ENCODE results near the gene ACSBG1.

ACSBG1 gene

DNA sequence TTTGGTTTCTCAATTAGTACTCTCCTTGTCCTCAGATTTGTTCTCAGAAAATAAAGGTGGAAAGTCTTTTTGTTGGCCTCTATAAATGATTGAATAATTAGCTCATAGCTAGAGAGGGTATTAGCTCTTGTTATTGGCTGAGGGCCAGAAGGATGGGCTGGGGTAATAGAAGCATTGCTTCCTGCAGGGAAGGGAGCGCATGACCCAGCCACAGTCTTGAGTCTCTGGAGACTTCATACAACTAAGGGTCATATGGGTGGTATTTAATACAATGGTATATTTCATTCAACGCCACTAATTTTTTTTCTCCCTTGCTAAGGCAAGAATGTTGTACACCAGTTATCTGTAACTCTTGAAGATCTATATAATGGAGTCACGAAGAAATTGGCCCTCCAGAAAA, 38.4 kb upstream of the ACSBG1 start:
- ChIA-PET CTCF (interaction anchor here (1.6 kb wide), 1 partner anchor 97 kb away, joined by 4 read pairs; no protein-coding TSS in a partner anchor), POLR2A (interaction anchor here (1.1 kb wide), 1 partner anchor 27 kb away, joined by 4 read pairs; the partner anchor contains the start of gene SKIC8)
- DNase-seq (ENCODE audit: extremely low spot score): no peak
- TF ChIP-seq LEF1 (IDR thresholded peaks at IDR 0.05; ENCODE audit: borderline replicate concordance): no peak
- TF ChIP-seq, protein P1, sequence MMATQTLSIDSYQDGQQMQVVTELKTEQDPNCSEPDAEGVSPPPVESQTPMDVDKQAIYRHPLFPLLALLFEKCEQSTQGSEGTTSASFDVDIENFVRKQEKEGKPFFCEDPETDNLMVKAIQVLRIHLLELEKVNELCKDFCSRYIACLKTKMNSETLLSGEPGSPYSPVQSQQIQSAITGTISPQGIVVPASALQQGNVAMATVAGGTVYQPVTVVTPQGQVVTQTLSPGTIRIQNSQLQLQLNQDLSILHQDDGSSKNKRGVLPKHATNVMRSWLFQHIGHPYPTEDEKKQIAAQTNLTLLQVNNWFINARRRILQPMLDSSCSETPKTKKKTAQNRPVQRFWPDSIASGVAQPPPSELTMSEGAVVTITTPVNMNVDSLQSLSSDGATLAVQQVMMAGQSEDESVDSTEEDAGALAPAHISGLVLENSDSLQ (IDR thresholded peaks at IDR 0.05): no peak
- no peak for TF ChIP-seq FOXK2 (IDR thresholded peaks at IDR 0.05)
- TF ChIP-seq SUZ12 (IDR thresholded peaks at IDR 0.05): no peak
- TF ChIP-seq ELF4 (IDR thresholded peaks at IDR 0.05): no peak
- TF ChIP-seq CTBP1 (IDR thresholded peaks at IDR 0.05; ENCODE audit: borderline replicate concordance): no peak
- no peak for TF ChIP-seq ZNF384 (IDR thresholded peaks at IDR 0.05)
- no peak for TF ChIP-seq NFRKB (IDR thresholded peaks at IDR 0.05)
- no peak for TF ChIP-seq ARNT (IDR thresholded peaks at IDR 0.05)

DNA sequence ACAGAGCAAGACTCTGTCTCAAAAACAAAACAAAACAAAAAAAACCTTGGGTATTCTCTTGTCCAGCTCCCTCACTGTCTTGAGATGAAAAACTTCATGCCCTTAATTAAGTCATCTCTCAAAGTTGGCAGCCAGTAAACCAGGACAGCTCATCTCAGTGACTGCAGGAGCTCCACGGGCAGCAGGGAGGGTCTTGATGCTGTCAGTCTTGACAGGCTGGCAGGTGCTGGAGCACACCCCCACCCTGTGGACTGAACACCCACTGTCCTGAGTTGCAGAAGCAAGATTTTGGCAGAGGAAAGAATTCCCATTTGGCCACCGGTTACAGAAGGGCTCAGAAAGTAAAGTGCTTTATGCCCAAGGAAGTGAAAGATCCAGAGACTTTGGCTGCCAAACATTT, 38.0 kb upstream of the ACSBG1 start:
- DNase-seq (ENCODE audit: extremely low spot score): no peak
- ChIA-PET CTCF (interaction anchor here (0.7 to 1.6 kb wide), 2 partner anchors 96 to 109 kb away, joined by 3 to 4 read pairs; no protein-coding TSS in a partner anchor), POLR2A (interaction anchor here (1.1 kb wide), 1 partner anchor 27 kb away, joined by 4 read pairs; the partner anchor contains the start of gene SKIC8)
- TF ChIP-seq, protein P1 (IDR thresholded peaks at IDR 0.05): peak; percentile 35
- TF ChIP-seq TARDBP (IDR thresholded peaks at IDR 0.05): no peak

DNA sequence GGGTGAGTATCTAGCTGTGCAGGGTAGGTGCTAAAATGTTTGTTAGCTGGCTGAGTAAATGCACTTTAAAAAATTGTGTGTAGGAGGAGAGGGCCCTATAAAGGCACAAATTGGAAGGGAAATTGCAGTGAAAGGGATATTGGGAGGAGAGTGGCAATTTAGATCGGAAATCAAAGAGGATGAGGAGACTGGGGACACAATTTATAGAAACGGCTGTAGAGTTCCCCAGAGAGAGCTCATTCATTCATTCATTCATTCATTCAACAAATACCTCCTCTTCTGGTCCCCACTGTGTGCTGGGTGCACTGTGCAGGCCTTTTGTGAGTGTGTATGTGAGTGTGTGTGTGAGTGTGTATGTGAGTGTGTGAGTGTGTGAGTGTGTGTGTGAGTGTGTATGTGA, 32.4 kb upstream of the ACSBG1 start:
- no peak for TF ChIP-seq ZNF384 (IDR thresholded peaks at IDR 0.05)
- TF ChIP-seq HDGF (IDR thresholded peaks at IDR 0.05; ENCODE audit: borderline replicate concordance): no peak
- no peak for TF ChIP-seq CTBP1 (IDR thresholded peaks at IDR 0.05; ENCODE audit: borderline replicate concordance)
- no peak for TF ChIP-seq SP1 (IDR thresholded peaks at IDR 0.05)
- TF ChIP-seq FOXA1 (IDR thresholded peaks at IDR 0.05): no peak
- CTCF ChIA-PET: no interaction called here
- POLR2A ChIA-PET: interaction anchor here (2.1 kb wide), 1 partner anchor 33 kb away, joined by 11 read pairs; the partner anchor contains the start of gene SKIC8
- no peak for DNase-seq (ENCODE audit: extremely low spot score)

DNA sequence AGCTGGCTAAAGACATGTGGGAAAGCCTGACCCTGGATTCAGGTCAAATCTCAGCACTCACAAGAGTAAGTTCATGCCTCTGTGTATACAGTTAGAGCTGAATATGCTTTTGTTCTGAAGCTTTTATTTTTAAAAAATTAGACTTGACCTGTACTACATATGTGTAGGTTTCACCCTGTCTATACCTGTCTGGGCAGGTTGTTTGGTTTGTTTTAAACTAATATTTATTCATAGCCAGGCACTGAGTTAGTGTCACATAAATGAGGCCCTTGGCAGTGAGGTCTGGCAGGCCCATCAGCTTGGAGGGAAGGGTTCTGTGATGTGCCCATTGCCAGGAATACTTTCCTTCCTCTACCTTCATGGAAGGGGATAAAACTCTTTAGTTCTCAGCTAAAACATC, 31.9 kb upstream of the ACSBG1 start:
- TF ChIP-seq FOXA1 (IDR thresholded peaks at IDR 0.05) (no peak), L3MBTL2 (conservative IDR thresholded peaks at IDR 0.05) (no peak), CTBP1 (IDR thresholded peaks at IDR 0.05; ENCODE audit: borderline replicate concordance) (no peak), LEF1 (IDR thresholded peaks at IDR 0.05; ENCODE audit: borderline replicate concordance) (no peak), FOXM1 (IDR thresholded peaks at IDR 0.05; ENCODE audit: borderline replicate concordance) (no peak), NFRKB (IDR thresholded peaks at IDR 0.05) (no peak), BHLHE40 (IDR thresholded peaks at IDR 0.05; ENCODE audit: borderline replicate concordance) (no peak), ARNT (IDR thresholded peaks at IDR 0.05) (no peak), FOXK2 (IDR thresholded peaks at IDR 0.05) (no peak), ELF4 (IDR thresholded peaks at IDR 0.05) (no peak), TARDBP (IDR thresholded peaks at IDR 0.05) (no peak), SP1 (IDR thresholded peaks at IDR 0.05) (no peak), HDGF (IDR thresholded peaks at IDR 0.05; ENCODE audit: borderline replicate concordance) (no peak), SUZ12 (IDR thresholded peaks at IDR 0.05) (no peak), ZNF384 (IDR thresholded peaks at IDR 0.05) (no peak)
- TF ChIP-seq, protein P1 (IDR thresholded peaks at IDR 0.05): no peak
- ChIA-PET CTCF (interaction anchor here (0.7 to 1.3 kb wide), 2 partner anchors 10 to 97 kb away, joined by 3 to 4 read pairs; no protein-coding TSS in a partner anchor), POLR2A (interaction anchor here (2.1 kb wide), 1 partner anchor 33 kb away, joined by 11 read pairs; the partner anchor contains the start of gene SKIC8)
- no peak for DNase-seq (ENCODE audit: extremely low spot score)

DNA sequence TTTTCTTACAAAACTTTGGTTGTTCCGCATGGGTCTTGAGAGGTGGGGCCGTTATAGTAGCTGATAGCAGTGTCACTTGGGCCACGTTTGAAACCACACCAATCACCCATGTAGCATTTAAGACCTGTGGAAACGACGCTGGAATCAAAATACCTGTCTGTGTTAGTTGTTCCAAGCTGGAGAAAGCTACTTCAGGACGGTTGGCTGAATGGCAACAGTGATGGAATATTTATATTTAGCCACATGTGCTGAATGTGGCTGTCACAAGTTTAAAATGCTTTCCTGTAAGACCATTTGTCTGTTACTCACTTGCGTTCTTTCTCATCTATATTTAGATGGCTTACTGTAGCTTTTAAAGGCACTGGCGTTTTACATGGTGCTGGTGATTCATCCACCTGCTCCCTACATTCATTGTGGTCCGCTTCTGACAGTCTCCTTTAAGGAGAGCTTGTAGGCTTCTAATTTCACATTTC, 31.4 kb upstream of the ACSBG1 start:
- ChIA-PET CTCF (interaction anchor here (0.7 to 1.3 kb wide), 2 partner anchors 9 to 96 kb away, joined by 3 to 4 read pairs; no protein-coding TSS in a partner anchor), POLR2A (interaction anchor here (0.8 to 2.1 kb wide), 2 partner anchors 34 to 171 kb away, joined by 3 to 11 read pairs; partner anchors contain the start of gene SKIC8)
- TF ChIP-seq BHLHE40 (IDR thresholded peaks at IDR 0.05; ENCODE audit: borderline replicate concordance): no peak
- TF ChIP-seq FOXK2 (IDR thresholded peaks at IDR 0.05): no peak
- TF ChIP-seq L3MBTL2 (conservative IDR thresholded peaks at IDR 0.05): no peak
- no peak for TF ChIP-seq SUZ12 (IDR thresholded peaks at IDR 0.05)
- TF ChIP-seq ZNF384 (IDR thresholded peaks at IDR 0.05): no peak
- TF ChIP-seq LEF1 (IDR thresholded peaks at IDR 0.05; ENCODE audit: borderline replicate concordance): no peak
- TF ChIP-seq FOXM1 (IDR thresholded peaks at IDR 0.05; ENCODE audit: borderline replicate concordance): no peak
- no peak for TF ChIP-seq NFRKB (IDR thresholded peaks at IDR 0.05)
- TF ChIP-seq, protein P1 (IDR thresholded peaks at IDR 0.05): no peak
- no peak for TF ChIP-seq ELF4 (IDR thresholded peaks at IDR 0.05)
- no peak for TF ChIP-seq FOXA1 (IDR thresholded peaks at IDR 0.05)
- TF ChIP-seq CTBP1 (IDR thresholded peaks at IDR 0.05; ENCODE audit: borderline replicate concordance): no peak
- TF ChIP-seq SP1 (IDR thresholded peaks at IDR 0.05): no peak
- no peak for DNase-seq (ENCODE audit: extremely low spot score)

DNA sequence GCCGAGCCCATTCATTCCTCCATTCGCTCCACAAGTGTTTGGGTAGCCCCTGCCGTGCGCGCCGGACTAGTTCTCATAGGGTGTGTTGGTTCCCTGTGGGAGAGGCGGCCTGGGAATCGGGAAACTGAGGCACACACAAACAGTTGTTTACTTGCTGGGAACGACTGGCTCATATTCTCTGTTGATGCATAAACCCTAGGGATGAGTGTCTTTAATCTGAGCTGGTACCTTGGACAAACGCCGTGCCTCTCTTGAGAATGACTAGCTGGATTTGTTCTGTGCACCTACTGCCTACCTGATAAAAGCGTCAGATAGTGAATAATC, 30.7 kb upstream of the ACSBG1 start:
- TF ChIP-seq HDGF (IDR thresholded peaks at IDR 0.05; ENCODE audit: borderline replicate concordance) (no peak), FOXK2 (IDR thresholded peaks at IDR 0.05) (no peak), FOXM1 (IDR thresholded peaks at IDR 0.05; ENCODE audit: borderline replicate concordance) (no peak), ARNT (IDR thresholded peaks at IDR 0.05) (no peak), ELF4 (IDR thresholded peaks at IDR 0.05) (no peak), SP1 (IDR thresholded peaks at IDR 0.05) (no peak), TARDBP (IDR thresholded peaks at IDR 0.05) (no peak), ZNF384 (IDR thresholded peaks at IDR 0.05) (no peak), SUZ12 (IDR thresholded peaks at IDR 0.05) (no peak), BHLHE40 (IDR thresholded peaks at IDR 0.05; ENCODE audit: borderline replicate concordance) (no peak), LEF1 (IDR thresholded peaks at IDR 0.05; ENCODE audit: borderline replicate concordance) (no peak), CTBP1 (IDR thresholded peaks at IDR 0.05; ENCODE audit: borderline replicate concordance) (no peak), NFRKB (IDR thresholded peaks at IDR 0.05) (no peak)
- TF ChIP-seq, protein P1 (IDR thresholded peaks at IDR 0.05): no peak
- ChIA-PET CTCF (interaction anchor here (1.3 kb wide), 1 partner anchor 9 kb away, joined by 4 read pairs; no protein-coding TSS in a partner anchor), POLR2A (interaction anchor here (0.8 to 2.1 kb wide), 2 partner anchors 34 to 172 kb away, joined by 3 to 11 read pairs; partner anchors contain the start of gene SKIC8)
- DNase-seq (ENCODE audit: extremely low spot score): no peak

Data from HEK293T (cell line).